Sigmoid colon (tissue), 7 donors: ENCODE measurements around the gene GSTO1. TPM values are rescaled to one million over a fixed set of nuclear protein-coding genes. Genes with fewer than 3 reads are reported as not detected.

Source experiments
- DNase-seq: peaks from one replicate; pipeline ENCODE4 v3.0.0-alpha.2; 2019
- H3K27ac ChIP-seq, 4 donors: fragments of 200-600 bp; sonication (generic); one replicate each; pipeline ENCODE4 v1.5.1; 2016 to 2019; ENCODE audit warnings: mild to moderate bottlenecking in 1 of 4
- H3K27me3 ChIP-seq, 3 donors: fragments of 200-600 bp; sonication (generic); one replicate each; pipeline ENCODE4 v1.5.1; 2019; ENCODE audit warnings: mild to moderate bottlenecking in 1 of 3
- H3K36me3 ChIP-seq, 4 donors: fragments of 200-600 bp; sonication (generic); one replicate each; pipeline ENCODE4 v1.5.1; 2016 to 2019
- H3K4me1 ChIP-seq, 4 donors: fragments of 200-600 bp; sonication (generic); one replicate each; pipeline ENCODE4 v1.5.1; 2017 to 2019
- H3K4me3 ChIP-seq, 4 donors: fragments of 200-600 bp; sonication (generic); one replicate each; pipeline ENCODE4 v1.5.1; 2017 to 2019; ENCODE audit warnings: mild to moderate bottlenecking in 2 of 4, moderate library complexity in 1 of 4
- H3K9me3 ChIP-seq, 4 donors: fragments of 200-600 bp in 3 of 4; sonication (generic) in 3 of 4; one replicate each; pipeline versions ENCODE4 v1.5.1 to v1.6.1; 2013 to 2019
- EP300 ChIP-seq, 4 donors: sonication (generic); formaldehyde crosslinking; IDR thresholded peaks; one replicate each; pipeline ENCODE4 v1.6.1; 2017; ENCODE audit warnings: antibody characterized with exemption in 4 of 4
- POLR2A ChIP-seq, 2 donors: fragments of 450-650 bp; IDR thresholded peaks; one replicate each; pipeline ENCODE4 v1.6.1; 2016; ENCODE audit warnings: antibody characterized with exemption in 2 of 2, mild to moderate bottlenecking in 2 of 2, moderate library complexity in 2 of 2
- POLR2AphosphoS5 ChIP-seq, 4 donors: sonication (generic); formaldehyde crosslinking; IDR thresholded peaks; one replicate each; pipeline ENCODE4 v1.6.1; 2017; ENCODE audit warnings: antibody characterized with exemption in 4 of 4
- WGBS, 2 donors: extraction: QIAGEN DNeasy Blood & Tissue Kit; methylation state at CpG; one replicate each; pipeline ENCODE4 v1.1.7; 2013; 5-methylcytosine and 5-hydroxymethylcytosine counted together
- intact Hi-C: fragments of 100-400 bp; cut with DNase I; formaldehyde crosslinking; loops from one replicate; pipeline ENCODE4 v1.15.1; 2023
- polyA plus RNA-seq, 3 donors: library from polyadenylated mRNA; stranded (reverse); fragments of 200-250 nt; gene quantifications; one replicate each; pipeline ENCODE4 v1.2.3, GENCODE V29; 2013
- total RNA-seq, 4 donors: library from RNA; depleted of rRNA; stranded (reverse); fragments of >200 nt; gene quantifications; one replicate each; pipeline ENCODE4 v1.1.0, GENCODE V29; 2016
- TF ChIP-seq, protein P1 (sequence below), 4 experiments: fragments of 450-650 bp in 3 of 4; fragments of 200-600 bp in 1 of 4; IDR thresholded peaks; one replicate each; pipeline ENCODE4 v1.5.1; 2016 to 2019; ENCODE audit warnings: antibody characterized with exemption in 4 of 4, mild to moderate bottlenecking in 3 of 4, moderate library complexity in 2 of 4
- donor health status: healthy with polysubstance abuse.
- donor health status: Bipolar disorder and iron deficiency.
- donor health status: healthy.

Gene GSTO1
- total and polyA plus RNA-seq, 7 donors = 77.5 to 189 (median 141) TPM

DNA sequence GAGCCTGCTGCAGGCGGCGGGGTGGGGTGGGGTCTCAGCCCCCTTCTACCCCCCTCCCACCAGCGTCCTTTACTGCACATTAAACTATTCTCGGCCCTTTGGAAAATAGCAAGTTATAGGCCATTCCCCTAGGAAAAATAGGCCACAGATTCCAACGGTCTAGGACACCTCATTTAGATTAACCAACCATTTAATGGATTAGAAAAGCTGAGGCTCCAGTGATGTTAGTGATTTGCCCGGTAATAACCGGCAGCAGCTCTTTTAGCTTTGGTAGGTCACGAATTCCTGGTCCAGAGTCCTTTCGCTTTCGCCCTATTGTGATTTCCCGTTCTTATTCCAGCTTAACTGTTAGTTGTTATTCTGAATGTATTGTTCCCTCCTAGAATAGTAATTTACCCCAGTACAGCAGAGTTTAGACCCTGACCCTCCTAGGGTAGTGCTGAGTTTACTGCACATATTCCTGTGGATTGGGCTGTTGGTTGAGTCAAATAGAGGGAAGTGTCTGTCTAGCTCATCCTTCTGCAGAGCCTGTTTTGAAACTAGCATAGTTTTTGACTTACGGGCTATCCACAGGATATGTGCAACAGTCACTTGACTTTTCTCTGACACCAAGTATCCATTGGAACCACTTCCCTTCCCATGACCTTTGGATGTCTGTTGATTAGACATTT is 754 bp downstream of the GSTO1 start:
- no peak for DNase-seq
- H3K4me1 ChIP-seq = peaks cover 0 to 43% (median 32%) of the 10 kb centered on the region in 4 donors
- peak overlapping the region; percentile 95 to 98 (median 96) for H3K27ac ChIP-seq
- WGBS, 2 donors = 0 to 1% methylated on average over 12 of the region's 12 CpGs
- H3K27me3 ChIP-seq = no peaks in the 10 kb centered on the region
- peak overlapping the region; percentile 71 to 95 (median 84) for H3K4me3 ChIP-seq
- intact Hi-C loops = loop anchor here (2.0 to 10.0 kb wide), 2 partner anchors 23 to 341 kb away; partner anchors contain the start of genes CFAP43 and STN1
- peaks cover 0 to 31% (median 2%) of the 10 kb centered on the region in 4 donors for H3K36me3 ChIP-seq
- TF ChIP-seq, protein P1, sequence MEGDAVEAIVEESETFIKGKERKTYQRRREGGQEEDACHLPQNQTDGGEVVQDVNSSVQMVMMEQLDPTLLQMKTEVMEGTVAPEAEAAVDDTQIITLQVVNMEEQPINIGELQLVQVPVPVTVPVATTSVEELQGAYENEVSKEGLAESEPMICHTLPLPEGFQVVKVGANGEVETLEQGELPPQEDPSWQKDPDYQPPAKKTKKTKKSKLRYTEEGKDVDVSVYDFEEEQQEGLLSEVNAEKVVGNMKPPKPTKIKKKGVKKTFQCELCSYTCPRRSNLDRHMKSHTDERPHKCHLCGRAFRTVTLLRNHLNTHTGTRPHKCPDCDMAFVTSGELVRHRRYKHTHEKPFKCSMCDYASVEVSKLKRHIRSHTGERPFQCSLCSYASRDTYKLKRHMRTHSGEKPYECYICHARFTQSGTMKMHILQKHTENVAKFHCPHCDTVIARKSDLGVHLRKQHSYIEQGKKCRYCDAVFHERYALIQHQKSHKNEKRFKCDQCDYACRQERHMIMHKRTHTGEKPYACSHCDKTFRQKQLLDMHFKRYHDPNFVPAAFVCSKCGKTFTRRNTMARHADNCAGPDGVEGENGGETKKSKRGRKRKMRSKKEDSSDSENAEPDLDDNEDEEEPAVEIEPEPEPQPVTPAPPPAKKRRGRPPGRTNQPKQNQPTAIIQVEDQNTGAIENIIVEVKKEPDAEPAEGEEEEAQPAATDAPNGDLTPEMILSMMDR (IDR thresholded peaks at IDR 0.05) = no peak
- TF ChIP-seq POLR2AphosphoS5 (IDR thresholded peaks at IDR 0.05) (peak; percentile 66 to 89 (median 78)), POLR2A (IDR thresholded peaks at IDR 0.05) (peak; percentile 18 to 56), EP300 (IDR thresholded peaks at IDR 0.05) (no peak)
- no peaks in the 10 kb centered on the region for H3K9me3 ChIP-seq

DNA sequence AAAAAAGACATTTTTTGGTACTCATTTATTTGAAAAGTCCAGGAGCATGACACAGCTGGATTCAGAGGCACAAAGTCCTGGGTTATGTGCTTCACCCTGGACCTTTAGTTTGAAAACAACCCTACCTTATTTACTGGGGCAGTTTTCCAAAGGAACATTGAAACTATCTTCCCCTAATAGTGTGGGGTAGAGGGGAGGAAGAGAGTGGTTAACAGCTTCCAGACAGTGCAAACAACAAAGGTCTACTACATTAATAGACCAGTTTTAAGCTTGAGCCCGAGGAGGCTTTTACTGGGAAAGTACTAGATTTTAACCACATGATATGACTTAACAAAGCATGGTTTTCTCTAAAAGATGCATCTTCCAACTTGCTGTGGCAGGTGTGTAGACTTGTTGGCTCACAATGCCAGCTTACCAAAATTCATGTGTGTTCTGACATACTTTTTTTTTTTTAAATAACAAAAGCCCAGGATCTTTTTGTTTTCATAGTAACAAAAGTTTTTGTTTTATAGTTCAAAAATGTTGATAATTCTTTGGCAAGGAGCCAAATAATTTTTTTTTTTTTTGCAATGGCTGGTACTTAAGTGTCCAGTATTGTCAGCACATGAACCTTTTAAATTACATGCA is 1.8 kb downstream of the GSTO1 start:
- no peaks in the 10 kb centered on the region for H3K9me3 ChIP-seq
- TF ChIP-seq EP300 (IDR thresholded peaks at IDR 0.05) = no peak
- no peak for TF ChIP-seq POLR2A (IDR thresholded peaks at IDR 0.05)
- TF ChIP-seq, protein P1 (IDR thresholded peaks at IDR 0.05) = no peak
- TF ChIP-seq POLR2AphosphoS5 (IDR thresholded peaks at IDR 0.05) = peak in 1 of 4 donors; percentile 7
- no peak for DNase-seq
- H3K4me3 ChIP-seq = peak overlapping the region in 3 of 4 donors; percentile 71 to 95 (median 88)
- WGBS, 2 donors = 5 to 14% methylated on average over 1 of the region's 1 CpG
- intact Hi-C loops = loop anchor here (1.0 to 10.0 kb wide), 2 partner anchors 135 to 342 kb away; partner anchors contain the start of gene STN1
- H3K27me3 ChIP-seq = no peaks in the 10 kb centered on the region
- H3K27ac ChIP-seq = peak overlapping the region; percentile 95 to 98 (median 96)
- peaks cover 4 to 41% (median 5%) of the 10 kb centered on the region in 4 donors for H3K36me3 ChIP-seq
- H3K4me1 ChIP-seq = peaks cover 0 to 52% (median 38%) of the 10 kb centered on the region in 4 donors

DNA sequence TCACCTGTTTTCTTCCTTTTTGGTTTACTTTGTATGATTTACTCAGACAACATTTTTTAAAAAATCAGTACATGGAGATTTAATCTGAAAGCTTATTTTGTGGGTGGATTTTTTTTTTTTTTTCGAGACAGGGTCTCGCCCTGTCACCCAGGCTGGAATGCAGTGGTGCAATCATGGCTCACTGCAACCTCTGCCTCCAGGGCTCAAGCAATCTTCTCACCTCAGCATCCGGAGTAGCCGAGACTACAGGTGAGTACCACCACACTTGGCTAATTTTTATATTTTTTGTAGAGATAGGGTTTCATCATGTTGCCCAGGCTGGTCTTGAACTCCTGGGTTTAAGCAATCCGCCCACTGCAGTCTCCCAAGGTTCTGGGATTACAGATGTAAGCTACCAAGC is 2.5 kb downstream of the GSTO1 start:
- WGBS, 2 donors = 93 to 96% methylated on average over 5 of the region's 5 CpGs
- peak overlapping the region in 3 of 4 donors; percentile 9 to 96 (median 95) for H3K27ac ChIP-seq
- H3K4me3 ChIP-seq = no peak overlapping the region
- H3K4me1 ChIP-seq = peaks cover 0 to 52% (median 40%) of the 10 kb centered on the region in 4 donors
- intact Hi-C loops = loop anchor here (10.0 kb wide), 1 partner anchor 342 kb away; the partner anchor contains the start of gene STN1
- H3K9me3 ChIP-seq = no peaks in the 10 kb centered on the region
- no peaks in the 10 kb centered on the region for H3K27me3 ChIP-seq
- TF ChIP-seq EP300 (IDR thresholded peaks at IDR 0.05) = no peak
- TF ChIP-seq POLR2AphosphoS5 (IDR thresholded peaks at IDR 0.05) = no peak
- TF ChIP-seq, protein P1 (IDR thresholded peaks at IDR 0.05) = no peak
- TF ChIP-seq POLR2A (IDR thresholded peaks at IDR 0.05) = no peak
- H3K36me3 ChIP-seq = peaks cover 4 to 49% (median 9%) of the 10 kb centered on the region in 4 donors
- DNase-seq = no peak

DNA sequence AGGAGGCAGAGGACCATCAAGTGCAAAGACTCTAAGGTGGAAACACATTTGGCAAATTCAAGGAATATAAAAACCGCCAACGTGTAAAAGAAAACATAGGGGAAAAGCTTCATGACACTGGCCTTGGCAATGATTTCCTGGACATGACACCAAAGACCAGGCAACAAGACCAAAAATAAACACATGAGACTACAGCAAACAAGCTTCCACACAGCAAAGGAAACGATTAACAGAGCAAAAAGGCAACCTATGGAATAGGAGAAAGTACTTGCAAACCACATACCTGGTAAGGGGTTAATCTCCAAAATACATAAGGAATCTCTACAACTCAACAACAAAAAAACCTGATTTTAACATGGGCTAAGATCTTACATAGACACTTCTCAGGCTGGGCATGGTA is 3.5 kb downstream of the GSTO1 start:
- Histone ChIP-seq H3K4me3 (no peak overlapping the region), H3K4me1 (peaks cover 0 to 52% (median 40%) of the 10 kb centered on the region in 4 donors), H3K27ac (peak overlapping the region in 1 of 4 donors; percentile 17), H3K9me3 (no peaks in the 10 kb centered on the region), H3K27me3 (no peaks in the 10 kb centered on the region), H3K36me3 (peaks cover 4 to 58% (median 12%) of the 10 kb centered on the region in 4 donors)
- TF ChIP-seq POLR2AphosphoS5 (IDR thresholded peaks at IDR 0.05) (no peak), POLR2A (IDR thresholded peaks at IDR 0.05) (no peak), EP300 (IDR thresholded peaks at IDR 0.05) (no peak)
- TF ChIP-seq, protein P1 (IDR thresholded peaks at IDR 0.05) = no peak
- 77 to 85% methylated on average over 3 of the region's 3 CpGs for WGBS, 2 donors
- intact Hi-C loops = loop anchor here (10.0 kb wide), 1 partner anchor 343 kb away; the partner anchor contains the start of gene STN1
- DNase-seq = no peak
